SK-N-SH treated with all-trans-retinoic acid at 6 μM for 48 hours (cell line): ENCODE data around the gene TESPA1.

Experiments used
- BACH2 ChIP-seq: fragments of 250-450 bp; sonication (Bioruptor Pico); IDR thresholded peaks from 2 replicates; pipeline ENCODE4 v1.9.0; 2021; ENCODE audit warnings: mild to moderate bottlenecking, borderline replicate concordance
- ISL1 ChIP-seq: fragments of 250-450 bp; sonication (Bioruptor Pico); IDR thresholded peaks from 2 replicates; pipeline ENCODE4 v2.1.2; 2022; ENCODE audit warnings: mild to moderate bottlenecking, moderate library complexity
- PATZ1 ChIP-seq: fragments of 250-450 bp; sonication (Bioruptor Pico); IDR thresholded peaks from 2 replicates; pipeline ENCODE4 v1.8.0; 2020; ENCODE audit warnings: mild to moderate bottlenecking, moderate library complexity, borderline replicate concordance
- RARB ChIP-seq: fragments of 250-450 bp; sonication (Bioruptor Pico); IDR thresholded peaks from 2 replicates; pipeline ENCODE4 v1.8.0; 2021; ENCODE audit warnings: mild to moderate bottlenecking, moderate library complexity
- TOX ChIP-seq: fragments of 250-450 bp; sonication (Bioruptor Pico); IDR thresholded peaks from 2 replicates; pipeline ENCODE4 v1.8.0; 2021; ENCODE audit warnings: mild to moderate bottlenecking, moderate library complexity, borderline replicate concordance
- ZFP30 ChIP-seq: fragments of 450-650 bp; formaldehyde crosslinking; IDR thresholded peaks from 2 replicates; pipeline ENCODE4 v1.5.0; 2022; ENCODE audit warnings: mild to moderate bottlenecking, moderate library complexity

DNA sequence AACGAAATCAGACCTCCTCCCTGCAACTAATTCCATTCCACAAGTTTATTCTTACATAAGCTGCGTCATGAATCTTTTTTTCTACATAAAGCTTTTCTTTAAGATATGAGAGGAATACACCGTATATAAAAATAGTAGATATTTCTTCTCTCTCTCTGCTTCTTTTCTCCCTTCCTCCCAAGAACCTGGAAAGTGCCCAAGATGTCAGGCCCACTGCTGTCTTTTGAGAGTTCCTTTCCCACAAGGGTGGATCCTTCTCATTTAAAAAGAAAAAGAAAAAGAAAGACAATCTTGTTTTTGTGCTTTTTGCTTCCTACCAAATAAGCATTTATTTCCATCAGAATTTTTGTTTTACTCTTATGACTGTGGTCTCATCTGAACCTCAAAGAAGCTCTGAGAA lies 11.0 kb downstream of the TESPA1 start:
- TF ChIP-seq ZFP30 (no peak), PATZ1 (CRISPR knock-in tag) (no peak), RARB (CRISPR knock-in tag) (no peak), ISL1 (CRISPR knock-in tag) (no peak), TOX (CRISPR knock-in tag) (no peak), BACH2 (CRISPR knock-in tag) (no peak)
